Lower leg skin (tissue), 3 donors: Measurements from ENCODE around the gene HOMEZ.
"Not testable (repeated sequence)": the region's sequence is repeated elsewhere in the genome, so short reads cannot be mapped to it uniquely, and the experiment has no call there.

Experiments used
- CTCF ChIP-seq, 3 donors: fragments of 450-650 bp; IDR thresholded peaks; one replicate each; pipeline ENCODE4 v1.5.1; 2016; ENCODE audit warnings: antibody characterized with exemption in 3 of 3, mild to moderate bottlenecking in 3 of 3, moderate library complexity in 2 of 3
- POLR2A ChIP-seq, 2 donors: fragments of 450-650 bp; IDR thresholded peaks; one replicate each; pipeline ENCODE4 v1.6.1; 2016 to 2017; ENCODE audit warnings: antibody characterized with exemption in 2 of 2, mild to moderate bottlenecking in 1 of 2, moderate library complexity in 1 of 2

DNA sequence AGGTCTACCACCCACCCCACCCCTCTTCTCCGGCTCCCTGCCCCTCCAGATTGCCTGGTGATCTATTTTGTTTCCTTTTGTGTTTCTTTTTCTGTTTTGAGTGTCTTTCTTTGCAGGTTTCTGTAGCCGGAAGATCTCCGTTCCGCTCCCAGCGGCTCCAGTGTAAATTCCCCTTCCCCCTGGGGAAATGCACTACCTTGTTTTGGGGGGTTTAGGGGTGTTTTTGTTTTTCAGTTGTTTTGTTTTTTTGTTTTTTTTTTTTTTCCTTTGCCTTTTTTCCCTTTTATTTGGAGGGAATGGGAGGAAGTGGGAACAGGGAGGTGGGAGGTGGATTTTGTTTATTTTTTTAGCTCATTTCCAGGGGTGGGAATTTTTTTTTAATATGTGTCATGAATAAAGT lies 39.8 kb upstream of the HOMEZ start:
- TF ChIP-seq CTCF, POLR2A (IDR thresholded peaks at IDR 0.05): not testable (repeated sequence)
